GF-D8 (cell line): ENCODE measurements around the gene FUS.

Source experiments
- DNase-seq: peaks from one replicate; lab custom pipeline; 2025; lab: John Stamatoyannopoulos, UW

The FUS gene

GRCh38 chr16:31202414-31203375, 22.8 kb downstream of the FUS start, which contains the start of gene PYCARD:
Gene PYCARD (minus strand): TSS chr16:31202760. CDS start chr16:31202690, 70 bp downstream.
- DNase-seq = peak; percentile 42

GRCh38 chr16:31204871-31205666, 25.1 kb downstream of the FUS start:
- DNase-seq = no peak

- DNase-seq = no peak
Measured at GRCh38 chr16:31206776-31207175, 26.8 kb downstream of the FUS start.

GRCh38 chr16:31213342-31213741, 33.4 kb downstream of the FUS start:
- no peak for DNase-seq

- no peak for DNase-seq
Measured at GRCh38 chr16:31213877-31214707, 34.2 kb downstream of the FUS start, which contains the start of gene TRIM72. Gene TRIM72 (plus strand): TSS chr16:31214119. CDS start chr16:31214739, 620 bp downstream.

- DNase-seq = no peak
Measured at GRCh38 chr16:31214708-31215286, 34.9 kb downstream of the FUS start.

- no peak for DNase-seq
Measured at GRCh38 chr16:31215287-31216162, 35.6 kb downstream of the FUS start.

GRCh38 chr16:31216422-31217135, 36.6 kb downstream of the FUS start, which contains the start of gene PYDC1:
Gene PYDC1 (minus strand): TSS chr16:31217135. CDS start chr16:31217028, 107 bp downstream.
- no peak for DNase-seq

GRCh38 chr16:31217136-31217530, 37.2 kb downstream of the FUS start:
- DNase-seq = no peak

GRCh38 chr16:31219154-31219741, 39.3 kb downstream of the FUS start:
- no peak for DNase-seq

- DNase-seq = no peak
Measured at GRCh38 chr16:31221357-31222160, 41.6 kb downstream of the FUS start.

GRCh38 chr16:31223044-31223443, 43.1 kb downstream of the FUS start:
- no peak for DNase-seq

- DNase-seq = no peak
Measured at GRCh38 chr16:31224092-31224955, 44.4 kb downstream of the FUS start.

- DNase-seq = no peak
Measured at GRCh38 chr16:31225193-31225592, 45.3 kb downstream of the FUS start.

GRCh38 chr16:31228206-31228605, 48.3 kb downstream of the FUS start:
- DNase-seq = no peak

GRCh38 chr16:31229501-31229900, 49.6 kb downstream of the FUS start:
- DNase-seq = no peak

GRCh38 chr16:31238041-31238440, 58.1 kb downstream of the FUS start:
- no peak for DNase-seq
